Astrocyte (in vitro differentiated cells and primary cell): ENCODE measurements around the gene PALLD. TPM values are rescaled to one million over a fixed set of nuclear protein-coding genes. Genes with fewer than 3 reads are reported as not detected.

ENCODE experiments used
- DNase-seq: peaks from one replicate; pipeline ENCODE4 v3.0.0-alpha.2; 2010; ENCODE audit warnings: low read depth
- FAIRE-seq: peaks from 2 replicates; lab custom pipeline; 2011; peaks lifted over from hg19 to GRCh38; lab: Jason Lieb, UNC
- H2AFZ ChIP-seq: 2 replicates; pipeline ENCODE4 v1.6.0; 2012; ENCODE audit warnings: low read depth, low read length, inconsistent platforms
- H3K27ac ChIP-seq: 2 replicates; pipeline ENCODE4 v1.5.1; 2011; ENCODE audit warnings: low read depth, low read length, inconsistent platforms
- H3K27me3 ChIP-seq: 2 replicates; pipeline ENCODE4 v1.6.0; 2011; ENCODE audit warnings: low read length, inconsistent platforms; ENCODE audit not compliant: insufficient read depth
- H3K36me3 ChIP-seq: 2 replicates; pipeline ENCODE4 v1.5.1; 2011; ENCODE audit warnings: low read length, inconsistent platforms; ENCODE audit not compliant: insufficient read depth
- H3K4me1 ChIP-seq: 2 replicates; pipeline ENCODE4 v1.5.1; 2011; ENCODE audit warnings: low read length, inconsistent platforms; ENCODE audit not compliant: insufficient read depth
- H3K4me2 ChIP-seq: 2 replicates; pipeline ENCODE4 v1.6.0; 2012; ENCODE audit warnings: low read length, inconsistent platforms
- H3K4me3 ChIP-seq: 2 replicates; pipeline ENCODE4 v1.5.1; 2011; ENCODE audit warnings: low read depth, mild to moderate bottlenecking, low read length, inconsistent platforms; ENCODE audit not compliant: insufficient read depth
- H3K79me2 ChIP-seq: 2 replicates; pipeline ENCODE4 v1.6.0; 2012; ENCODE audit warnings: mild to moderate bottlenecking, low read length, inconsistent platforms; ENCODE audit not compliant: insufficient read depth
- H3K9ac ChIP-seq: 2 replicates; pipeline ENCODE4 v1.6.0; 2012; ENCODE audit warnings: mild to moderate bottlenecking, low read length, inconsistent platforms
- H3K9me3 ChIP-seq: 2 replicates; pipeline ENCODE4 v1.5.1; 2012; ENCODE audit warnings: low read depth, mild to moderate bottlenecking, low read length, inconsistent platforms; ENCODE audit not compliant: insufficient read depth
- H4K20me1 ChIP-seq: 2 replicates; pipeline ENCODE4 v1.6.0; 2012; ENCODE audit warnings: low read length, inconsistent platforms; ENCODE audit not compliant: insufficient read depth
- H3K27ac Mint-ChIP-seq: one replicate; pipeline ENCODE4 v1.8.0; 2021; ENCODE audit warnings: mild to moderate bottlenecking, mixed read lengths; ENCODE audit not compliant: unreplicated experiment
- H3K27me3 Mint-ChIP-seq: one replicate; pipeline ENCODE4 v1.8.0; 2021; ENCODE audit warnings: low read depth, mixed read lengths; ENCODE audit not compliant: unreplicated experiment
- H3K36me3 Mint-ChIP-seq: one replicate; pipeline ENCODE4 v1.8.0; 2021; ENCODE audit warnings: low read depth, mixed read lengths; ENCODE audit not compliant: unreplicated experiment
- H3K4me1 Mint-ChIP-seq: one replicate; pipeline ENCODE4 v1.8.0; 2021; ENCODE audit warnings: low read depth, mixed read lengths; ENCODE audit not compliant: unreplicated experiment
- H3K4me3 Mint-ChIP-seq: one replicate; pipeline ENCODE4 v1.8.0; 2021; ENCODE audit warnings: mild to moderate bottlenecking, moderate library complexity, mixed read lengths; ENCODE audit not compliant: unreplicated experiment
- H3K9me3 Mint-ChIP-seq: one replicate; pipeline ENCODE4 v1.8.0; 2021; ENCODE audit warnings: mild to moderate bottlenecking, mixed read lengths; ENCODE audit not compliant: unreplicated experiment
- EZH2 ChIP-seq: IDR thresholded peaks from 2 replicates; pipeline ENCODE4 v1.6.1; 2012; ENCODE audit warnings: mild to moderate bottlenecking, low read length, inconsistent platforms; ENCODE audit not compliant: insufficient read depth
- total RNA-seq: library from RNA; stranded (reverse); gene quantifications from 2 replicates; pipeline ENCODE4 v1.2.1, GENCODE V29; 2021
- TF ChIP-seq, protein P1 (sequence below): IDR thresholded peaks from 2 replicates; pipeline ENCODE4 v1.5.1; 2011; ENCODE audit warnings: low read depth, mild to moderate bottlenecking, inconsistent platforms, low read length, moderate library complexity; ENCODE audit not compliant: insufficient read depth

Gene PALLD
- total RNA-seq, 1 donor from 2014 or later = 498 TPM

DNA sequence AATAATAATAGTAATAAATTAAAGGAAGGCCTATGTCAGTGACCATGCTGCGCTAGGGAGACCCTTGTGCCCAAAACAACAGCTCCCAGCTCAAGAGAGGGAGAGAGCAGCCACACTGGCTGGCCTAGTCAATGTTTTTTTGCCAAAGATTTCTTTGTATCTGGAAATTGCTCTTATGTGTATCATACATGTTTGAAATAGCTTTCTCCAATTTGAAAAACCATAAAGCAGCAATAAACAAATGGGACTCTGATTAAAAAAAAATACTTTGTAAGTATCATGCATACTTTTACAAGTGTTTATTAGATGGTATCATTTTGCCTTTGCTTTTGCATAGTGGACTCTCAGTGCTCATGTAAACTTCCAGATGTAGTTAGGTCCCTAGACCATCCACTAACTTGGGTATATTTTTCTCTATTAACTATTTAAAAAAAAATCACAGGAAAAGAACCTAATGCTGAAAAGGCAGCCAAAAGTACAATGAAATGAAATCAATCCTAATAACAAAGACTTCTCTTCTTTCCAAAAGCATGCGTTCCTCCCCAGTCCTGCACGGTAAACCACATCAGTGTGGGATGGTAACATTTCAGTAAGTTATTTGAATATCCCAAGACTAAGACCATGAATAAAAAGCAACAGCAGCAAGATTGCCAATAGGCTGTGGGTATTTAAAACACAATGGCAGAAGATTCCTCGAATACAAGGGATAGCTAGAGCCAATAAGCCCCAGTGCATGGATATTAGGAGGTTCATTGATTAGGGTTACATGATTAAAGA, 117.6 kb downstream of the PALLD start:
- DNase-seq (peak; percentile 61), FAIRE-seq (no peak)
- no peaks in the 10 kb centered on the region for H3K79me2 ChIP-seq

GRCh38 chr4:168615294-168616065, 118.6 kb downstream of the PALLD start:
- Histone ChIP-seq H2AFZ (peak overlapping the region; percentile 37), H3K4me2 (peak overlapping the region; percentile 49), H3K4me1 (peaks cover 54% of the 10 kb centered on the region), H3K9ac (peak overlapping the region; percentile 60), H3K79me2 (no peaks in the 10 kb centered on the region), H3K9me3 (no peaks in the 10 kb centered on the region), H4K20me1 (no peaks in the 10 kb centered on the region), H3K36me3 (no peaks in the 10 kb centered on the region), H3K27ac (peak overlapping the region; percentile 80), H3K27me3 (no peaks in the 10 kb centered on the region), H3K4me3 (no peak overlapping the region)
- Mint-ChIP-seq H3K4me3 (no peak overlapping the region), H3K27me3 (no peaks in the 10 kb centered on the region), H3K4me1 (peaks cover 48% of the 10 kb centered on the region), H3K36me3 (no peaks in the 10 kb centered on the region), H3K27ac (peak overlapping the region; percentile 60), H3K9me3 (no peaks in the 10 kb centered on the region)
- FAIRE-seq = peak; percentile 87
- DNase-seq = peak; percentile 90
- TF ChIP-seq EZH2 = no peak

More for the DNA sequence above, 117.6 kb downstream of the PALLD start:
- Histone ChIP-seq H3K27me3 (no peaks in the 10 kb centered on the region), H2AFZ (no peak overlapping the region), H3K4me1 (peaks cover 50% of the 10 kb centered on the region), H4K20me1 (no peaks in the 10 kb centered on the region), H3K27ac (peak overlapping the region; percentile 80), H3K4me2 (peak overlapping the region; percentile 43), H3K36me3 (no peaks in the 10 kb centered on the region), H3K4me3 (no peak overlapping the region), H3K9me3 (no peaks in the 10 kb centered on the region), H3K9ac (peak overlapping the region; percentile 60)
- Mint-ChIP-seq H3K4me1 (peaks cover 45% of the 10 kb centered on the region), H3K4me3 (no peak overlapping the region), H3K27ac (no peak overlapping the region), H3K9me3 (no peaks in the 10 kb centered on the region), H3K27me3 (no peaks in the 10 kb centered on the region), H3K36me3 (no peaks in the 10 kb centered on the region)
- TF ChIP-seq EZH2 = no peak
- TF ChIP-seq, protein P1, sequence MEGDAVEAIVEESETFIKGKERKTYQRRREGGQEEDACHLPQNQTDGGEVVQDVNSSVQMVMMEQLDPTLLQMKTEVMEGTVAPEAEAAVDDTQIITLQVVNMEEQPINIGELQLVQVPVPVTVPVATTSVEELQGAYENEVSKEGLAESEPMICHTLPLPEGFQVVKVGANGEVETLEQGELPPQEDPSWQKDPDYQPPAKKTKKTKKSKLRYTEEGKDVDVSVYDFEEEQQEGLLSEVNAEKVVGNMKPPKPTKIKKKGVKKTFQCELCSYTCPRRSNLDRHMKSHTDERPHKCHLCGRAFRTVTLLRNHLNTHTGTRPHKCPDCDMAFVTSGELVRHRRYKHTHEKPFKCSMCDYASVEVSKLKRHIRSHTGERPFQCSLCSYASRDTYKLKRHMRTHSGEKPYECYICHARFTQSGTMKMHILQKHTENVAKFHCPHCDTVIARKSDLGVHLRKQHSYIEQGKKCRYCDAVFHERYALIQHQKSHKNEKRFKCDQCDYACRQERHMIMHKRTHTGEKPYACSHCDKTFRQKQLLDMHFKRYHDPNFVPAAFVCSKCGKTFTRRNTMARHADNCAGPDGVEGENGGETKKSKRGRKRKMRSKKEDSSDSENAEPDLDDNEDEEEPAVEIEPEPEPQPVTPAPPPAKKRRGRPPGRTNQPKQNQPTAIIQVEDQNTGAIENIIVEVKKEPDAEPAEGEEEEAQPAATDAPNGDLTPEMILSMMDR = no peak

DNA sequence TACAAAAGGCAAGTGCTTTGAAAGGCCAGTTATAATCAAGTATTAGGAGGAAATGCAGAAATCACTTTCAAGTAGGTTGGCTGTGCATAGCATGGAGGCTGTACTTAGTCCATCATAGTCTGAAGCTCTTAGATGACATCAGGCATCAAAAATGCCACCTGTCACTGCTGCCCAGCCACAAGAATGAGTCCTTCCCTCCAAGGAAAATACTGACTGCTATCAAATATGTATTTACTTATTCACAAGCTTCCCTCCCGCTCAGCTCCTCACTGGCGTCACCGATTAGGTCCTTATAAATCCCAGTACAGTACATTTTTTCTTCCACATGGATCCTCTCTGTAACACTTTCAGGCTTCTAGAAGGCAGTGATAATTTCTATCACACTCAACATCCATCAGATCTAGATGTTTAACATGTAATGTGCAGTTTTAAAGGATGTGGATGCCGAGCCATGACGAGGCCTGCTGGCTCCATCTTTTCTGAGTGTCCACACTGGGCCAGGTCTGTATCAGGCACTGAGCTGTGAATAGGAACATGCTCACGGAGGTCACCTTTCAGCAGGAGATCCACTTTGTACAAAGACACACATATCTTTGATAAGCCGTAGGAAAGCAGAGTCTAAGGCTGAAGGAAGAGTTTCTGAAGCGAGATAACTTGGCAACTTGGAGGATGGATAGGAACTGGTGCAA, 121.9 kb downstream of the PALLD start:
- Mint-ChIP-seq H3K9me3 (no peaks in the 10 kb centered on the region), H3K27me3 (no peaks in the 10 kb centered on the region), H3K36me3 (peaks cover 2% of the 10 kb centered on the region), H3K4me3 (no peak overlapping the region), H3K27ac (peak overlapping the region; percentile 87), H3K4me1 (peaks cover 47% of the 10 kb centered on the region)
- no peaks in the 10 kb centered on the region for H3K9me3 ChIP-seq
- peaks cover 57% of the 10 kb centered on the region for H3K4me1 ChIP-seq
- no peaks in the 10 kb centered on the region for H3K79me2 ChIP-seq
- peak; percentile 85 for FAIRE-seq
- TF ChIP-seq, protein P1 = no peak
- no peak for TF ChIP-seq EZH2
- H3K4me3 ChIP-seq = no peak overlapping the region
- peak overlapping the region; percentile 49 for H3K4me2 ChIP-seq
- H3K9ac ChIP-seq = peak overlapping the region; percentile 76
- DNase-seq = peak; percentile 95
- no peaks in the 10 kb centered on the region for H3K27me3 ChIP-seq
- peak overlapping the region; percentile 95 for H3K27ac ChIP-seq
- H4K20me1 ChIP-seq = no peaks in the 10 kb centered on the region
- H3K36me3 ChIP-seq = no peaks in the 10 kb centered on the region
- no peak overlapping the region for H2AFZ ChIP-seq
